H1 (cell line): ENCODE measurements around the gene KBTBD13. TPM values are rescaled to one million over a fixed set of nuclear protein-coding genes. Genes with fewer than 3 reads are reported as not detected.

ENCODE experiments used
- CTCF ChIA-PET: fragments of 300-600 bp; sonication (Branson Sonifier 250); formaldehyde crosslinking; loops from one replicate; lab custom pipeline; 2021; ENCODE audit not compliant: partially characterized antibody; lab: Charles Lee
- POLR2A ChIA-PET: fragments of 300-600 bp; sonication (Branson Sonifier 250); formaldehyde crosslinking; loops from one replicate; lab custom pipeline; 2021; ENCODE audit warnings: inconsistent platforms; ENCODE audit not compliant: partially characterized antibody; lab: Charles Lee
- DNase-seq, 2 experiments: peaks; one replicate each; pipeline versions ENCODE4 v3.0.0 to v3.0.0-alpha.2; 2010 to 2022; ENCODE audit warnings: low spot score in 2 of 2, low read depth in 1 of 2, mixed read lengths in 1 of 2
- FAIRE-seq: peaks from 2 replicates; lab custom pipeline; 2011; peaks lifted over from hg19 to GRCh38; lab: Jason Lieb, UNC
- H2AFZ ChIP-seq: 2 replicates; pipeline ENCODE4 v1.8.1; 2012; ENCODE audit warnings: low read length, inconsistent platforms
- H2AK5ac ChIP-seq: 2 replicates; pipeline ENCODE4 v1.6.1; 2013; ENCODE audit warnings: low read depth, low read length
- H2BK120ac ChIP-seq: replicated peaks from 2 replicates; pipeline ENCODE3; 2013; ENCODE audit warnings: low read depth, low read length, inconsistent platforms
- H2BK12ac ChIP-seq: 2 replicates; pipeline ENCODE4 v1.6.1; 2013; ENCODE audit warnings: low read depth, low read length
- H2BK15ac ChIP-seq: 2 replicates; pipeline ENCODE4 v1.6.1; 2013; ENCODE audit warnings: low read length
- H2BK20ac ChIP-seq: 2 replicates; pipeline ENCODE4 v1.6.1; 2013; ENCODE audit warnings: low read length
- H2BK5ac ChIP-seq: 2 replicates; pipeline ENCODE4 v1.6.1; 2013; ENCODE audit warnings: low read depth, low read length
- H3K14ac ChIP-seq: 2 replicates; pipeline ENCODE4 v1.6.1; 2013; ENCODE audit warnings: inconsistent platforms; ENCODE audit not compliant: insufficient read length
- H3K18ac ChIP-seq: 2 replicates; pipeline ENCODE4 v1.6.1; 2013; ENCODE audit warnings: low read length; ENCODE audit errors: extremely low read depth
- H3K23ac ChIP-seq: 2 replicates; pipeline ENCODE4 v1.6.1; 2013; ENCODE audit warnings: inconsistent platforms; ENCODE audit not compliant: insufficient read length
- H3K23me2 ChIP-seq: 2 replicates; pipeline ENCODE4 v1.6.1; 2013; ENCODE audit warnings: low read depth, low read length
- H3K27ac ChIP-seq: 2 replicates; pipeline ENCODE4 v1.6.1; 2011; ENCODE audit warnings: low read depth, low read length, inconsistent platforms
- H3K27me3 ChIP-seq, 4 experiments: replicated peaks in 1 of 4; 1 replicate in 1 of 4; 2 replicates in 3 of 4; pipeline versions ENCODE4 v1.6.1 to v1.8.1; 2011 to 2013; ENCODE audit warnings: low read length in 3 of 4, mild to moderate bottlenecking in 3 of 4, inconsistent platforms in 2 of 4, mixed read lengths in 2 of 4, moderate library complexity in 1 of 4; ENCODE audit not compliant: control insufficient read depth in 3 of 4, insufficient read depth in 3 of 4; ENCODE audit errors: extremely low read depth in 1 of 4
- H3K36me3 ChIP-seq, 4 experiments: 2 replicates each; pipeline versions ENCODE4 v1.6.1 to v1.8.1; 2011 to 2013; ENCODE audit warnings: mild to moderate bottlenecking in 4 of 4, low read length in 3 of 4, moderate library complexity in 2 of 4, control low read depth in 1 of 4, inconsistent platforms in 1 of 4; ENCODE audit not compliant: insufficient read depth in 4 of 4, control insufficient read depth in 2 of 4
- H3K4ac ChIP-seq: replicated peaks from 2 replicates; pipeline ENCODE3; 2013; ENCODE audit warnings: low read length, low read depth, mixed read lengths, inconsistent platforms; ENCODE audit not compliant: insufficient read length
- H3K4me1 ChIP-seq, 4 experiments: replicated peaks in 1 of 4; 1 replicate in 1 of 4; 2 replicates in 3 of 4; pipeline versions ENCODE4 v1.6.1 to v1.8.1; 2011 to 2013; ENCODE audit warnings: low read length in 3 of 4, inconsistent platforms in 2 of 4, mixed read lengths in 1 of 4; ENCODE audit not compliant: insufficient read depth in 4 of 4, control insufficient read depth in 3 of 4
- H3K4me2 ChIP-seq, 2 experiments: 2 replicates each; pipeline versions ENCODE4 v1.6.1 to v1.8.1; 2011 to 2013; ENCODE audit warnings: low read depth in 2 of 2, low read length in 2 of 2, control low read depth in 1 of 2, inconsistent platforms in 1 of 2, mild to moderate bottlenecking in 1 of 2; ENCODE audit not compliant: insufficient read depth in 1 of 2
- H3K4me3 ChIP-seq, 4 experiments: fragments of 200-600, 300-600 bp in 1 of 4; sonication (generic), shearing (Covaris generic), sonication (Bioruptor Twin) in 1 of 4; 2 replicates each; pipeline versions ENCODE4 v1.5.1 to v1.8.1; 2011 to 2016; ENCODE audit warnings: low read length in 4 of 4, low read depth in 3 of 4, control low read depth in 2 of 4, inconsistent platforms in 2 of 4, mild to moderate bottlenecking in 2 of 4, mixed read lengths in 1 of 4, moderate library complexity in 1 of 4; ENCODE audit not compliant: insufficient read depth in 2 of 4; ENCODE audit errors: extremely low read depth in 1 of 4
- H3K56ac ChIP-seq: replicated peaks from 2 replicates; pipeline ENCODE3; 2013; ENCODE audit warnings: low read depth, mild to moderate bottlenecking, mixed read lengths, low read length, inconsistent platforms; ENCODE audit not compliant: insufficient read length
- H3K79me1 ChIP-seq: 2 replicates; pipeline ENCODE4 v1.6.1; 2013; ENCODE audit warnings: low read depth, low read length, control low read depth
- H3K79me2 ChIP-seq, 2 experiments: 2 replicates each; pipeline versions ENCODE4 v1.6.1 to v1.8.1; 2012 to 2013; ENCODE audit warnings: low read length in 2 of 2, mild to moderate bottlenecking in 2 of 2, inconsistent platforms in 1 of 2; ENCODE audit not compliant: insufficient read depth in 2 of 2, control insufficient read depth in 1 of 2
- H3K9ac ChIP-seq, 4 experiments: replicated peaks in 1 of 4; 1 replicate in 1 of 4; 2 replicates in 3 of 4; pipeline versions ENCODE4 v1.6.1 to v1.8.1; 2011 to 2013; ENCODE audit warnings: low read depth in 3 of 4, low read length in 3 of 4, control low read depth in 2 of 4, mild to moderate bottlenecking in 2 of 4, moderate library complexity in 2 of 4, inconsistent platforms in 1 of 4; ENCODE audit errors: extremely low read depth in 1 of 4
- H3K9me3 ChIP-seq, 2 experiments: 2 replicates each; pipeline versions ENCODE4 v1.6.1 to v1.8.1; 2012 to 2013; ENCODE audit warnings: mild to moderate bottlenecking in 2 of 2, moderate library complexity in 2 of 2, control low read depth in 1 of 2, inconsistent platforms in 1 of 2, low read depth in 1 of 2, low read length in 1 of 2, mixed read lengths in 1 of 2; ENCODE audit not compliant: insufficient read depth in 2 of 2
- H4K20me1 ChIP-seq, 2 experiments: replicated peaks in 1 of 2; 2 replicates each; pipeline versions ENCODE3 to v1.8.1; 2011 to 2013; ENCODE audit warnings: inconsistent platforms in 2 of 2, low read length in 2 of 2, mild to moderate bottlenecking in 1 of 2; ENCODE audit not compliant: insufficient read depth in 2 of 2, control insufficient read depth in 1 of 2
- H4K5ac ChIP-seq: 2 replicates; pipeline ENCODE4 v1.6.1; 2013; ENCODE audit warnings: low read length, low read depth, mixed read lengths, inconsistent platforms; ENCODE audit not compliant: insufficient read length
- H4K8ac ChIP-seq: 2 replicates; pipeline ENCODE4 v1.8.0; 2013; ENCODE audit warnings: mild to moderate bottlenecking, moderate library complexity, low read length, inconsistent platforms; ENCODE audit not compliant: insufficient read depth; ENCODE audit errors: extremely low read depth
- H4K91ac ChIP-seq: replicated peaks from 2 replicates; pipeline ENCODE3; 2013; ENCODE audit warnings: low read length, mixed read lengths, inconsistent platforms; ENCODE audit not compliant: insufficient read length
- CTBP2 ChIP-seq: IDR thresholded peaks from 2 replicates; pipeline ENCODE4 v1.7.0; 2011; ENCODE audit warnings: borderline replicate concordance, mild to moderate bottlenecking, moderate library complexity, mixed read lengths, low read length; ENCODE audit not compliant: insufficient read depth, insufficient read length
- GTF2F1 ChIP-seq: IDR thresholded peaks from 2 replicates; pipeline ENCODE4 v1.6.1; 2012; ENCODE audit warnings: low read depth, low read length, improper control_type of control experiment, borderline replicate concordance
- JUN ChIP-seq: IDR thresholded peaks from 2 replicates; pipeline ENCODE4 v1.6.1; 2011; ENCODE audit warnings: low read depth, mild to moderate bottlenecking, improper control_type of control experiment, low read length
- KDM4A ChIP-seq: IDR thresholded peaks from one replicate; pipeline ENCODE4 v1.7.1; 2012; ENCODE audit warnings: low read depth, mild to moderate bottlenecking, moderate library complexity, low read length, inconsistent platforms; ENCODE audit not compliant: severe bottlenecking
- PHF8 ChIP-seq: fragments of 200-600 bp; sonication (generic); conservative IDR thresholded peaks from 2 replicates; pipeline ENCODE4 v1.7.1; 2012; ENCODE audit warnings: low read depth, mild to moderate bottlenecking, inconsistent platforms, low read length, moderate library complexity
- POLR2AphosphoS5 ChIP-seq: IDR thresholded peaks from 2 replicates; pipeline ENCODE4 v1.6.1; 2011; ENCODE audit warnings: low read depth, low read length
- RFX5 ChIP-seq: IDR thresholded peaks from 2 replicates; pipeline ENCODE4 v1.6.1; 2011; ENCODE audit warnings: low read depth, low read length, improper control_type of control experiment, borderline replicate concordance
- TAF7 ChIP-seq: optimal IDR thresholded peaks from 2 replicates; pipeline ENCODE3; 2011; ENCODE audit warnings: low read depth, mild to moderate bottlenecking, inconsistent platforms, low read length, moderate library complexity, borderline replicate concordance
- WGBS, 2 experiments: shearing (Covaris generic) in 1 of 2; methylation state at CpG; one replicate each; pipeline versions ENCODE4 v1.1.6 to v1.1.7; 2013 to 2015; ENCODE audit warnings: low lambda C conversion rate in 2 of 2, mixed read lengths in 2 of 2, inconsistent platforms in 1 of 2, low coverage in 1 of 2, missing lambda C conversion rate in 1 of 2; ENCODE audit not compliant: insufficient replicate concordance in 2 of 2, insufficient coverage in 1 of 2, insufficient read length in 1 of 2; ENCODE audit errors: extremely low coverage in 1 of 2, missing lambda C conversion rate in 1 of 2; 5-methylcytosine and 5-hydroxymethylcytosine counted together
- polyA plus RNA-seq, 7 experiments: library from polyadenylated mRNA; depleted of rRNA in 3 of 7; stranded (reverse) in 5 of 7; unstranded in 2 of 7; fragments of >200 nt in 5 of 7; fragments of 200-250 nt in 2 of 7; gene quantifications; 1 replicate in 5 of 7; 2 replicates in 1 of 7; 4 replicates in 1 of 7; pipeline versions ENCODE4 v1.2.1 to v1.2.3, GENCODE V29; 2011 to 2013; ENCODE audit warnings: missing spikeins in 2 of 7, mixed read lengths in 2 of 7
- total RNA-seq: library from RNA; stranded (reverse); fragmentation: NEBNext Ultra II Directional; extraction: Animal tissue kit (Norgen Biotek cat#: 25700); gene quantifications from 2 replicates; pipeline ENCODE4 v1.2.1, GENCODE V29; 2021
- TF ChIP-seq, protein P1 (sequence below), 3 experiments: IDR thresholded peaks; 1 replicate in 2 of 3; 2 replicates in 1 of 3; pipeline versions ENCODE4 v1.5.1 to v1.6.1; 2011; ENCODE audit warnings: low read length in 3 of 3, mild to moderate bottlenecking in 3 of 3, inconsistent platforms in 2 of 3, low read depth in 1 of 3, moderate library complexity in 1 of 3; ENCODE audit not compliant: insufficient read depth in 1 of 3; ENCODE audit errors: control extremely low read depth in 1 of 3

KBTBD13 gene
- total and polyA plus RNA-seq, 2 of the 8 experiments (the other 6 are each of a cell fraction or from before 2014, with no cell fraction given): not detected

DNA sequence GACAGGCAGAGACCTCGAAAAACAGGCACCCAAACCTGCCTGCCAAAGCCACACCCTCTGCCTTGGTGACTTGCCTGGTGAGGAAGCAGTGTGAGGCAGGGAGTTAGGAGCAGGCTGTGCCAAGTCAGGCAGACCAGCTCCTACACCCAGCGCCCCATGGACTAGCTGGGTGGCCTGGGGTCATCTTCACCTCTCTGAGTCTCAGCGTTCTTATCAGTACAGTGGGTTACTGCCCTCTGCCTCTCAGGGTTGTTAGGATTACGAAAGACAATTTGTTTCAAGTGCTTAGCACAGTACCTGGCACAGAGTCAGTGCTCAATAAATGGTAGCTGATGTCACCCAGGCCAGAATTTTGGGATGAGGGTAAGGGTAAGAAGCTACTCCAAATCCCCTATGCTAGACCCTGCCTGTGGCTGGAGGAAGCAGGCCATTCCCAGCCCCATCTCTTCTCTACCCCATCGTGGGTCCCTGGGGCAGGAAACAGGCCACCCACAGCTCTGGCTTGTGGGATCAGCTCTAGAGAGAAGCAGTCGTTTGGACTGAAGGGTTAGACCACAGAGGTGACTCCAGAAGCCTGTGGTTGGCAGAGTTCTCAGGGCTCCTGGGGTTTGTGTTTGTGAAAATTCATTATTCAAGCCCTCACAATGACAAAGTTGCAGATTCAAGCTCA lies 21.2 kb upstream of the KBTBD13 start:
- H2BK120ac ChIP-seq: no peak overlapping the region
- H3K4ac ChIP-seq: no peak overlapping the region
- H4K20me1 ChIP-seq: no peaks in the 10 kb centered on the region
- no peak overlapping the region for H2AFZ ChIP-seq
- no peak overlapping the region for H3K9ac ChIP-seq
- H3K27me3 ChIP-seq: no peaks in the 10 kb centered on the region; a peak in 1 of 7 replicates
- H2BK20ac ChIP-seq: no peak overlapping the region
- H3K79me1 ChIP-seq: no peaks in the 10 kb centered on the region
- CTCF ChIA-PET: interaction anchor here (0.9 to 33.2 kb wide), 10 partner anchors 12 to 216 kb away, joined by 3 to 1213 read pairs (median 28); partner anchors contain the start of genes KBTBD13, RASL12 and SLC51B
- H2AK5ac ChIP-seq: no peak overlapping the region
- WGBS, 2 experiments: 89% methylated on average over 6 of the region's 6 CpGs; no CpG with 5 or more reads in 1 of the 2 experiments
- 0 out of 2 replicates have a peak overlapping the region, but pooled peaks have one; percentile 60 for H2BK5ac ChIP-seq
- no peak overlapping the region for H3K4me3 ChIP-seq
- H4K91ac ChIP-seq: no peak overlapping the region
- POLR2A ChIA-PET: interaction anchor here (1.0 to 1.7 kb wide), 8 partner anchors 8 to 66 kb away, joined by 3 to 5 read pairs (median 4); no protein-coding TSS in a partner anchor
- H3K36me3 ChIP-seq: no peaks in the 10 kb centered on the region; a peak in 1 of 8 replicates
- no peak overlapping the region for H4K5ac ChIP-seq
- DNase-seq (no peak), FAIRE-seq (no peak)
- H3K23ac ChIP-seq: no peak overlapping the region
- H3K14ac ChIP-seq: no peak overlapping the region
- H2BK15ac ChIP-seq: no peak overlapping the region
- no peak overlapping the region for H4K8ac ChIP-seq
- H3K79me2 ChIP-seq: no peaks in the 10 kb centered on the region
- H3K27ac ChIP-seq: no peak overlapping the region; the same call in 1 of the 2 replicates
- H3K23me2 ChIP-seq: no peaks in the 10 kb centered on the region
- no peak overlapping the region for H3K56ac ChIP-seq
- no peak overlapping the region for H3K18ac ChIP-seq
- no peak overlapping the region for H3K4me2 ChIP-seq
- H3K9me3 ChIP-seq: no peaks in the 10 kb centered on the region
- H3K4me1 ChIP-seq: no peaks in the 10 kb centered on the region
- H2BK12ac ChIP-seq: no peak overlapping the region
- TF ChIP-seq PHF8 (no peak), POLR2AphosphoS5 (no peak), CTBP2 (no peak), JUN (no peak), KDM4A (no peak), GTF2F1 (no peak), RFX5 (no peak), TAF7 (no peak)
- TF ChIP-seq, protein P1, sequence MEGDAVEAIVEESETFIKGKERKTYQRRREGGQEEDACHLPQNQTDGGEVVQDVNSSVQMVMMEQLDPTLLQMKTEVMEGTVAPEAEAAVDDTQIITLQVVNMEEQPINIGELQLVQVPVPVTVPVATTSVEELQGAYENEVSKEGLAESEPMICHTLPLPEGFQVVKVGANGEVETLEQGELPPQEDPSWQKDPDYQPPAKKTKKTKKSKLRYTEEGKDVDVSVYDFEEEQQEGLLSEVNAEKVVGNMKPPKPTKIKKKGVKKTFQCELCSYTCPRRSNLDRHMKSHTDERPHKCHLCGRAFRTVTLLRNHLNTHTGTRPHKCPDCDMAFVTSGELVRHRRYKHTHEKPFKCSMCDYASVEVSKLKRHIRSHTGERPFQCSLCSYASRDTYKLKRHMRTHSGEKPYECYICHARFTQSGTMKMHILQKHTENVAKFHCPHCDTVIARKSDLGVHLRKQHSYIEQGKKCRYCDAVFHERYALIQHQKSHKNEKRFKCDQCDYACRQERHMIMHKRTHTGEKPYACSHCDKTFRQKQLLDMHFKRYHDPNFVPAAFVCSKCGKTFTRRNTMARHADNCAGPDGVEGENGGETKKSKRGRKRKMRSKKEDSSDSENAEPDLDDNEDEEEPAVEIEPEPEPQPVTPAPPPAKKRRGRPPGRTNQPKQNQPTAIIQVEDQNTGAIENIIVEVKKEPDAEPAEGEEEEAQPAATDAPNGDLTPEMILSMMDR (IDR thresholded peaks at IDR 0.05; ENCODE audit: control extremely low read depth in 1 of 3, insufficient read depth in 1 of 3, low read depth in 1 of 3, low read length in 3 of 3): no peak
